B cell (primary cell): Measurements from ENCODE around the gene ADAMTS10.

Experiments
- EZH2 ChIP-seq: IDR thresholded peaks from 2 replicates; pipeline ENCODE4 v1.6.1; 2012; ENCODE audit warnings: borderline replicate concordance, low read depth, mild to moderate bottlenecking, moderate library complexity, low read length; ENCODE audit not compliant: insufficient read depth, poor library complexity, severe bottlenecking
- TF ChIP-seq, protein P1 (sequence below): fragments of 200-600 bp; IDR thresholded peaks from one replicate; pipeline ENCODE4 v1.8.0; 2022; ENCODE audit warnings: antibody characterized with exemption, mild to moderate bottlenecking

DNA sequence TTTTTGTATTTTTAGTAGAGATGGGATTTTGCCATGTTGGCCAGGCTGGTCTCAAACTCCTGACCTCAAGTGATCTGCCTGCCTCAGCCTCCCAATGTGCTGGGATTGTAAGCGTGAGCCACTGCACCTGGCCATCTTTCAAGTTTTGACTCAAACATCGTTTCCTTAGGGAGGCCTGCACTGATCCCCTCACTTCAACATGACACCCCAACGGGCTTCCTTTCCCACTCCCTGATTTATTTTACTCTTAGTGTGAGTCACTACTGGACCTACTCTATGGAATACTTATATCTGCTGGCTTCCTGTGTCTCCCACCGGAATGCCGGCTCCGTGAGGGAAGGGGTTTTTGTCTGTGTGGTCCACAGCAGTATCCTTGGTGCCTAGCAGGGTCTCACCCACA, 4.5 kb upstream of the ADAMTS10 start:
- TF ChIP-seq, protein P1, sequence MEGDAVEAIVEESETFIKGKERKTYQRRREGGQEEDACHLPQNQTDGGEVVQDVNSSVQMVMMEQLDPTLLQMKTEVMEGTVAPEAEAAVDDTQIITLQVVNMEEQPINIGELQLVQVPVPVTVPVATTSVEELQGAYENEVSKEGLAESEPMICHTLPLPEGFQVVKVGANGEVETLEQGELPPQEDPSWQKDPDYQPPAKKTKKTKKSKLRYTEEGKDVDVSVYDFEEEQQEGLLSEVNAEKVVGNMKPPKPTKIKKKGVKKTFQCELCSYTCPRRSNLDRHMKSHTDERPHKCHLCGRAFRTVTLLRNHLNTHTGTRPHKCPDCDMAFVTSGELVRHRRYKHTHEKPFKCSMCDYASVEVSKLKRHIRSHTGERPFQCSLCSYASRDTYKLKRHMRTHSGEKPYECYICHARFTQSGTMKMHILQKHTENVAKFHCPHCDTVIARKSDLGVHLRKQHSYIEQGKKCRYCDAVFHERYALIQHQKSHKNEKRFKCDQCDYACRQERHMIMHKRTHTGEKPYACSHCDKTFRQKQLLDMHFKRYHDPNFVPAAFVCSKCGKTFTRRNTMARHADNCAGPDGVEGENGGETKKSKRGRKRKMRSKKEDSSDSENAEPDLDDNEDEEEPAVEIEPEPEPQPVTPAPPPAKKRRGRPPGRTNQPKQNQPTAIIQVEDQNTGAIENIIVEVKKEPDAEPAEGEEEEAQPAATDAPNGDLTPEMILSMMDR = no peak
- no peak for TF ChIP-seq EZH2
